GM21390 (cell line): ENCODE measurements around the gene EXOC6B.
A peak's percentile ranks its signal among the peaks of the same experiment; 100 is the strongest.

Experiments used
- ATAC-seq: cut with Tn5 transposase; IDR thresholded peaks from one replicate; pipeline ENCODE4 v1.9.1; 2021; ENCODE audit not compliant: unreplicated experiment

Gene EXOC6B

DNA sequence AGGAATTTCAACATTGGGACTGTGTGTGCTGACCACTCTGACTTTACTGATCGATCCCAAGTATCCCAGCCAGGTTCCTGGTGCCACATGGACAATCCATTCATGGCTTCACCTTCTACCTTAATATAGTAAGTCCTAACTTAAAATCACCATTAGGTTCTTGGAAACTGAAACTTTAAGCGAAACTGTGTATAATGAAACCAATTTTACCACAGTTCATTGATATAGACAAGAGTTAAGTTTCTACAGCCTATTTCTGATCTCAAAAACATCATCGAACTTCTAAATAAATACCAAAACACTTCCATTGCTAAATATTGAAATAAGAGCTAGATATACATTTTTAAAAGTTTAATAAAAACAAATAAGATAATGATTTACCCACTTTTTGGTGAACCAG is 4.4 kb upstream of the EXOC6B start:
- ATAC-seq = peak; percentile 44

GRCh38 chr2:72828840-72829507 is 3.1 kb upstream of the EXOC6B start:
- no peak for ATAC-seq

- ATAC-seq = no peak
These were observed 2.3 kb upstream of the EXOC6B start for GRCh38 chr2:72827966-72828646.

DNA sequence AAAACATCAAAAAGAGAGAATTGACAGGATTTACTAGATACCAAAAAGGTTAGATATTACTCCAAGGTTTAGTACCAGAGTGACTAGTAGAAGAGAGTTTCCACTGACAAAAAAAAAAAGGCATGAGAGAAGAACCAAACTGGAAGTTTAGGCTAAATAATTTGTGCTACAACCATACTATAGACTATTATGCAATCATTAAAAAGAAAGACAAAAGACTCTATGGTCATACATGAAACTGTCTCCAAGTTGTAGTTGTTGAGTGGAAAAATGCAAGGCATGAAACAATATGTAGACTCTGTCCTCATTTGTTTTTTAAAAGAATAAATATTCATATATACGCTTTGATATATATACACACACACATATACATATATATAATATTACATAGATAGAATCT is 1.7 kb upstream of the EXOC6B start:
- no peak for ATAC-seq

GRCh38 chr2:72826156-72826477 is 284 bp upstream of the EXOC6B start:
- no peak for ATAC-seq

DNA sequence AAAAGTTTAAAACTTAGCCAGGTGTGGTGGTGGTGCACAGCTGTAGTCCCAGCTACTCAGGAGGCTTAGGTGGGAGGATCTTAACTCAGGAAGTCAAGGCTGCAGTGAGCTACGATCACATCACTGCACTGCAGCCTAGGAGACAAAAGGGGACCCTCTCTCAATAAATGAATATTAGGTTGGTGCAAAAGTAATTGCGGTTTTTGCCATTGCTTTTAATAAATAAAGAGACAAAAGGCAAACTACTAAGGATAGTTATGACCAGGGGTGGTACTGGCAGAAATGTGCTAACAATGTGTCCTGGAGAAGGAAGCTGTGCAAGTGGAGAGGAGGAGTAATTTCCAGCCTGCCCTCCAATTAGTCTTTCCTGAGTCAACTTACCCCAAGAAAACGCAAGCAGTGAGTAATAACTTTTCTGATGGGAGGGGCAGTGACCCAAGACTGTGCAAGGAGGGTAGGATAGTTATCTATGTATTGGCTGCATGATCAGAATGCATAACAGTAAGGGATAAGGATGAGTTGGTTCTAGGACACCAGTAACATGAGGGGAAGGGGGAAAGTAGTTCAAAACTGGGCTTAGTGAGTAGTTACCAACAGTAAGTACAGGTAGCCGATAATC is 1.5 kb downstream of the EXOC6B start:
- ATAC-seq = no peak

GRCh38 chr2:72822794-72823193 is 3.0 kb downstream of the EXOC6B start:
- no peak for ATAC-seq

GRCh38 chr2:72821983-72822382 is 3.9 kb downstream of the EXOC6B start:
- no peak for ATAC-seq

DNA sequence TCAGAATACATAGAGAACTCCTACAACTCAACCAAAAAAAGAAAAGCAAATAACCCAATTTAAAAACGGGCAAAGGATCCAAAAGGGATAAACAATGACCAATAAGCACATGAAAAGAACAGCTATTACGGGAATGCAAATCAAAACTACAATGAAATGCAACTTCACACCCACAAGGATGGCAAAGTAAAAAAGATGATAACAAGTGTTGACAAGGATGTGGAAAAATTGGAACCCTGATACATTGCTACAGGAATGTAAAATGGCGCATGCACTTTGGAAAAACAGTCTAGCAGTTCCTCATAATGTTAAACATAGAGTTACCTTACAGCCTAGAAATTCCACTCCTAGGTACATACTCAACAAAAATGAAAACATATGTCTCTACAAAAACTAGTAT is 4.7 kb downstream of the EXOC6B start:
- no peak for ATAC-seq

GRCh38 chr2:72819501-72819900 is 6.3 kb downstream of the EXOC6B start:
- ATAC-seq = no peak

- ATAC-seq = no peak
These were observed 10.1 kb downstream of the EXOC6B start for GRCh38 chr2:72815655-72816278.

- no peak for ATAC-seq
These were observed 12.0 kb downstream of the EXOC6B start for GRCh38 chr2:72813841-72814240.

GRCh38 chr2:72810165-72810564 is 15.7 kb downstream of the EXOC6B start:
- ATAC-seq = no peak

DNA sequence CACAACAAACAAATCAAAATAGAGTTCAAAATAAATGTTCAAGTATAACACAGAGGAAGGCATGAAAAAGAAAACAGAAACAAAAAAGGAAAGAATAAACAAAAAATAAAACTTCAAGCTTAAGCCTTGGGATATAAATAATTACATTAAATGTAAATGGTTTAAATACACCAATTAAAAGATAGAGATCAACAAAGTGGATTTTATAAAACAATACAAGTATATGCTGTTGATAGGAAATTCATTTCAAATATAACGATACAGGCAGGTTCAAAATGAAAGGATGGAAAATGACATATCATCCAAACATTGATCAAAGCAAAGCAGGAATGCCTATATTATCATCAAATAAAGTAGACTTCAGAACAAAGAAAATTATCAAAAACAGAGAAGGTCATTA is 16.7 kb downstream of the EXOC6B start:
- ATAC-seq = no peak

- no peak for ATAC-seq
These were observed 19.4 kb downstream of the EXOC6B start for GRCh38 chr2:72806280-72806945.

- ATAC-seq = no peak
These were observed 22.1 kb downstream of the EXOC6B start for GRCh38 chr2:72803626-72804320.

- ATAC-seq = no peak
These were observed 22.7 kb downstream of the EXOC6B start for GRCh38 chr2:72803151-72803550.

GRCh38 chr2:72800492-72800891 is 25.3 kb downstream of the EXOC6B start:
- ATAC-seq = no peak

- ATAC-seq = no peak
These were observed 28.1 kb downstream of the EXOC6B start for GRCh38 chr2:72797740-72798139.

DNA sequence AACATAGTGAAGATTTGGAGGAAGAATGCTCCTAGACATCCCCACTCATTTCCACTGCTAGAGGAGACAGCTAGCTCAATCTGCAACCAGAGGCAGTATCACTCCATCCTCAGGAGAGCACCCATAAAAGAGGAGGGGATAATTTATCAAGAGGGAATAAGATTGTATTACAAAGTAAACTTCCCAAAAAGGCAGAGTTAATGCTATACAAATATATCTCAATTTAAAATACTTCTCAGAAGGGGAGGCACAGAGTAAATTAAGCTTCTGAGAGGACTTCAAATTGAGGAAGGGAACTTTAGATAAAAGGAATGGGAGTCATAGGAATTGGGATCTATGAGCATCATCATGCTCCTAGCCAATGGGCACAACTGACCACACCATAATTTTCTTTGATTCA is 29.1 kb downstream of the EXOC6B start:
- no peak for ATAC-seq

GRCh38 chr2:72794572-72794971 is 31.3 kb downstream of the EXOC6B start:
- no peak for ATAC-seq
